Left lobe of liver (tissue), 2 donors: ENCODE results near the gene NGDN. TPM values are rescaled to one million over a fixed set of nuclear protein-coding genes. Genes with fewer than 3 reads are reported as not detected.

Experiments used
- ATAC-seq: fragments of 200-7000 bp; cut with Tn5 transposase; one replicate; pipeline ENCODE4 v1.9.1; 2020; ENCODE audit warnings: mild to moderate bottlenecking, moderate library complexity
- DNase-seq: peaks from one replicate; pipeline ENCODE4 v3.0.0-alpha.2; 2020; ENCODE audit warnings: low spot score
- total RNA-seq: library from RNA; stranded (reverse); gene quantifications from one replicate; pipeline ENCODE4 v1.2.1, GENCODE V29; 2021
- donor health status: DM: no; HTN: no; CAD: no; lungs with moderate emphysema.
- donor health status: DM: no; HTN: yes; CAD: no.

The NGDN gene
- total RNA-seq, 1 donor from 2014 or later = 12.1 TPM

- no peak for DNase-seq
- no peak for ATAC-seq
These were observed 788 bp upstream of the NGDN start for GRCh38 chr14:23468704-23469126.

GRCh38 chr14:23469906-23470403 is 452 bp downstream of the NGDN start:
- ATAC-seq = peak; percentile 7
- no peak for DNase-seq

- DNase-seq (no peak), ATAC-seq (no peak)
These were observed 1.4 kb downstream of the NGDN start for GRCh38 chr14:23470947-23471346.

DNA sequence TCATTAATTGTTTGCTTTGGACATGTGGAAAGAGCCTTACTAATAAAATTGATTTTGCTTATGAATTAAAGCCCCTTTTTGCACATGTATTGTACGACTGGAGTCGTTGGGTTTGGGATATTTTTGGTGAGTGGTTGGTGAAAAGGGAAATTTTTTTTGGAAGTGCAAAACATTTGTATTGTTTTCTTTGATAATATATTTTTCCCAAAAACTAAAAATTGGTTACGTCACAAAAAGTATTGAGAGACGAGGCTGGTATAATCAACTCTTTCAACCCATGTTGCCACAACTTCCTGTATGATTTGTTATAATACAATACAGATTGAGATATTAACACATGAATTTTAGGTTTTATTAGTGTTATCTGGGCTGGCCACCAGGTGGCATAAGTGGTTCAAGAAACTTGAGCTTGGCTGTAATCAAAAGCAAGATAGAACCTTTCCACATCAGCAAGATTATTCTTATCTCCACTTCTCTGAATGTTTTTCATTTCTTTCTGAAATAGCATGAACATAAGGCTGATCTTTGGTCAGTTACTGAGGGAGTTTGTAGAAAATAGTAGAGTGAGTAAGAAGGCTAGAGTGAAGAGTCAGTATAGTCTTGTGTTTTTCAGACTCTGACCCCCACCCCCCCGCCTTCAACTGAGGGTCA is 8.7 kb downstream of the NGDN start:
- ATAC-seq (peak; percentile 81), DNase-seq (no peak)

- ATAC-seq (no peak), DNase-seq (no peak)
These were observed 12.0 kb downstream of the NGDN start for GRCh38 chr14:23481362-23481970.

GRCh38 chr14:23481979-23482822 is 12.7 kb downstream of the NGDN start:
- DNase-seq (no peak), ATAC-seq (no peak)

GRCh38 chr14:23482823-23483148 is 13.3 kb downstream of the NGDN start:
- DNase-seq (no peak), ATAC-seq (no peak)

GRCh38 chr14:23483236-23483854 is 13.8 kb downstream of the NGDN start:
- no peak for ATAC-seq
- DNase-seq = no peak

GRCh38 chr14:23485326-23485725 is 15.8 kb downstream of the NGDN start:
- DNase-seq (no peak), ATAC-seq (no peak)

DNA sequence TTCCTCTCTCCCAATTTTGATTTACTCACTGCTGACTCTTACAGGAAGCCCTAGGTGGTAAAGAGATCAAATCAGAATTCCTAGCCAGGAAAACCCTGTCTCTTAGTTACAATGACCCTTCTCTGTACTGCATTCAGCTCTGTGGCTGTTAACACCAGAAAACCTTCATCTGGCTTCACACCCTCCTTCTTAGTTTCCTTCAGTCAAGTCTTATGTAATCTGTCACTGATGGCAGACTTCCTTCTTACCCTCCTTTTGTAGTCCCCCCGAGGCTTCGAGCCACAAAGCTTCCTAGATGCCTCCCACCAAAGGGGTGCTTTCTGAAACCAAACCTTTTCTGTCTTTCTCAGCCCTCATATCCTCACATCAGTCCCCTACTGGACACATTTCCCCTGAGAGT is 16.5 kb downstream of the NGDN start:
- no peak for ATAC-seq
- no peak for DNase-seq

DNA sequence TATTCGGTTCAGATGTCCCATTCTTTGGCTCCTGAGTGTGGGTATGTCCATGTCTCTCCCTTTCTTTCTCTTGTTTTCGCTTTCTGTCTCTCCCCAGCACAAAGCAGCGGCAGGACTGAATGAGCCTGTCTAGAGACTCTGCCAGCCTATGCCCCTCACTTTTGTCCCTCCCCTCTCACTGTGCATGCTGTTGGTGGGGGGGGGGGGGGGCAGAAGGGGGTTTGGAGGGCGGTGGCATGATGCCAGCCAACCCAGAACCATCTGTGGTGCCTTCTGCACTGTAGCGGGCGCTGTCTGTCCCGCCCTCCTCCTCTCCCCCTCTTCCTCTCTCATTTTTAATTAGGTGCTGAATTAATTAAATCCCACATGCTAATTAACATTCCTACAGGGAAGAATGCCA is 17.7 kb downstream of the NGDN start:
- no peak for DNase-seq
- no peak for ATAC-seq

DNA sequence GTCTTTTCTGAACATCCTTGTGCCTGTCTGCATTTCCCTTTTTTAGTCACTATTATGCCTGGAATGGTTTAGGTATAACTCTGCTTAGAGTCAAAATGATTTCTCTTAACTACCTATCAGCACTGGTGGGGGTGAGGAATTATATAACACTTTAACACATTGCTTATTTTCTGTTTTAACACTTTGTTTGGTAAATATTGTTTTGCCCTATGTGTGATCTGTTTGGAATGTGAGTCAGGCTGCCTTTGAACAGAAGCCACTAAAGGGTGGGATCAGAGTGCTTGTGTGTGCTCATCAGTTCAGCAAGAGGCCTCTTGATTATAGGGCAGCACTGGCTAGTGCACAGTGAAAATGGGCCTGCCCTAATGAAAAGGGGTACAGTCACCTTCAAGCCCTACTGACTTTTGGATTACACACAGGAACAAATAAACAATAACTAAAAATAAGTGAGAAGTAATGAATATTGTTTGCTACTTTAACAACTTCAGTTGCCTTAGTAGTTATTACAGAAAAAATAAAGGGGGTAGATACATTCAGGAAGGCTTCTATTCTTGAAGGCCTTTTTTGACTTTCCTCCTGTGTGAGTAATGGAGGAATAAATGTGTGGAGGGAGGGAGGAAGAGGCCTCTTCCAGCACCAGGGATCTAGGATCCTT is 23.2 kb downstream of the NGDN start:
- no peak for DNase-seq
- ATAC-seq = no peak

- DNase-seq (no peak), ATAC-seq (peak; percentile 23)
These were observed 24.7 kb downstream of the NGDN start for GRCh38 chr14:23494223-23494622.

GRCh38 chr14:23512156-23512555 is 42.7 kb downstream of the NGDN start:
- no peak for DNase-seq

GRCh38 chr14:23513005-23513817 is 43.7 kb downstream of the NGDN start:
- ATAC-seq = no peak

More at GRCh38 chr14:23512156-23512555, 42.7 kb downstream of the NGDN start:
- ATAC-seq = no peak

DNA sequence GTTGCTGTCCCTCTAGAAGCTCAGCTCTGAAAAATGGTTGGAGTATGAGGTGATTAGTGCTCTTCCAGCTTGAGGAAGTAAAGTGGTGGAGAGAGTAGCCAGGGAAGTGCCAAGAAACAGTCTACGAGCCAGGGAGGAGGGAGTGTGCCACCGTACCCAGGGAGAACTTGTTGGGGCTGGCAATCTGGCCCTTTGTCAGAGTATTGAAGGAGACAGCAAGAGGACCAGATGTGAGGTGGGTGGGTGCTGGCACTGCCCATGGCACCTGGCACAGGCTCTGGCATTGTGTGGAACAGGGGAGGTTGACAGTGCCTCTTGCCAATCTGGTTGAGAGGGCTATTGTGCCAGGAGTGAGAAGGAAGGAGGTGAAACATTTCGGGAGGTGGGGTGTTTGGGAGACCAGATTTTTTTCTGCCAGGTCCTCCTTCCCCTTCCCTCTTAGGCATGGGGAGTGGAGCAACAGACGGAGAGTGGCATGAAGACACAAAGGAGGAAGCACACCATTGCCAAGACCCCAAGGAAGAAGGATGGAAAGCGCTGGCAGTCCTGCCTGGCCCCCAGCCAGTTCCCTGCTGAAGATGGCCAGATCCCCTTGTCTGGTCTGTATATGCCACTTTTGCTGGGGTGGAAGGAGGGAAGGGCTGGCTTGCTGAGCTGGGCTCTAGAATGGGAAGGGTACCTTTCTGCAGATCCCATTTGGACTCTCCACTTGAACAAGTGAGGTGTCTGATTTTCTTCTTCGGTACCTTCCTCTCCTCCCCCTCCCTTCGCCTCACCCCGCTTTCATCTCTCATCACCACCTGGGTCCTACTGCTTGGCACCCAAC is 44.5 kb downstream of the NGDN start:
- DNase-seq = no peak

More at GRCh38 chr14:23513005-23513817, 43.7 kb downstream of the NGDN start:
- DNase-seq = no peak

DNA sequence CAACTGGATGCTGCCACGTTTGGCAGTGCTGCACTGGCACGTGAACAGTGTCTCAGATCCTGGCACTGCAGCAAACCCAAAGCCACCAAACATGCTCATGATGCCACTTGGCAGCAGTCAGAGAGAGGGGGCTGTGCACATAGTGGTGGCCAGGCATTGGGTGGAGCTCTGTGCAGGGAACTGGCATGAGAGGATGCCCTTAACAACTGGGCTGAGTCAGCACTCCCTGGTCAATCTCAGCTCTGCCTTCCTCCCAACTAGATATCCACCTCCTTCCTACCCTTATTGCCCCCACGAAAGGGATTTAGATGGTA is 45.1 kb downstream of the NGDN start:
- no peak for DNase-seq
- ATAC-seq = no peak

More for the DNA sequence above, 44.5 kb downstream of the NGDN start:
- no peak for ATAC-seq

DNA sequence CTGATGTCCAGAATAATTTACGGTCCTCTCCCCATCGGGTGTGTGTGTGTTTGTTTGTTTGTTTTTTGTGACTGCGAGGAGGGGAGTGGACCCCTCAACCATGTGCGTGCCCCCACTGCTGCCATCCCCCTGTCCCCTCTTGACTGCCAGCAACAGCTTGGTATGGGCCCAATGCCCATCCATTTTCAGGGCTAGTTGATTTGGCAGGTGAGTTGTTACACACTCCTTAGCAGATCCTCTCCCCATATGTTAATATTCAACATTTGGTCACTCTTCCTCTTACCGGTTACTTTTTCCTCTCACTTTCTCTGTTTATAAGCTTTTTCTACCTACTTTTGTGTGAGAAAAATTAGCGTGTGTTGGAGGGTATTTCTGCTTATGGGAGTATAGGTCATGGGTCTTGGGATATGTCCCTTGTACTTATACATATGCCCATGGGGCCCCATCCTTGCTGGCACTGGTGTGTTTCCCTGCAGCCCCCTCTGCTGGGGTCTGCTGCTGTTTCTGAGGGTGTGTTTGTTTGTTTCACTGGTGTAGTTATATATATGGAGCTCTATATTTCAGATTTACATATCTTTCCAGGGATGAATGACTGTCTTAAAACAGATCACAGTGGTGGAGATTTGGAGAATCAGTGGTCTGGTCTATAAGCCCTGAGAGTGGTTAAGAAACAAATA is 48.3 kb downstream of the NGDN start:
- no peak for ATAC-seq

DNA sequence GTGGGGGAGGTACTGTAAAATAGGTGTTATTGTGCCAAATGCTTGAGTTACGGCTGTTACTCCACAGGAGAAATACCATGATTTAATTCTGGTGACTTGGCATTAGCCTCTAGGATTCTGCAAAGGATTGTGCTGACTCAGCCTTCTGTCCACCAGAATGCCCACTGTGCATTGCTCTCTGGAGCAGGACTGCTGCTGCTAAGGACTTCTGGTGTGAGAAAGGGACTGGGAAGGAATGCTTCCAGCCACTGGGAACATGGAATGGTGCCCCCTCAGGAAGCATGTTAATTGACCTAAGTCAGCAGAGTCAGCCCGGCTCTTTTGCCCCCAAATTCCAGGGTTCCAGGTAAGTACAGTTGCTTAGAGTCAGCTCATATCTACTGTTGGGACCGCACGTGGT is 49.2 kb downstream of the NGDN start:
- DNase-seq (no peak), ATAC-seq (no peak)

More for the DNA sequence above, 48.3 kb downstream of the NGDN start:
- no peak for DNase-seq
